ENCODE data around the gene B3GAT1.

The B3GAT1 gene

GRCh38 chr11:134333312-134333711 lies 78.7 kb downstream of the B3GAT1 start:
- no peak for DNase-seq (ENCODE audit: low read depth)

- no peak for DNase-seq (ENCODE audit: low read depth)
These were observed 79.3 kb downstream of the B3GAT1 start for GRCh38 chr11:134332782-134333181.

GRCh38 chr11:134332189-134332631 lies 79.8 kb downstream of the B3GAT1 start:
- no peak for DNase-seq (ENCODE audit: low read depth)

- DNase-seq (ENCODE audit: low read depth): no peak
These were observed 80.5 kb downstream of the B3GAT1 start, which contains the start of gene GLB1L2 for GRCh38 chr11:134331354-134332188. GLB1L2 (plus strand) TSS chr11:134331988; CDS start chr11:134332062, 74 bp downstream.

GRCh38 chr11:134330611-134331353 lies 81.3 kb downstream of the B3GAT1 start:
- DNase-seq (ENCODE audit: low read depth): no peak
